ENCODE data around the gene NEURL2.

DNA sequence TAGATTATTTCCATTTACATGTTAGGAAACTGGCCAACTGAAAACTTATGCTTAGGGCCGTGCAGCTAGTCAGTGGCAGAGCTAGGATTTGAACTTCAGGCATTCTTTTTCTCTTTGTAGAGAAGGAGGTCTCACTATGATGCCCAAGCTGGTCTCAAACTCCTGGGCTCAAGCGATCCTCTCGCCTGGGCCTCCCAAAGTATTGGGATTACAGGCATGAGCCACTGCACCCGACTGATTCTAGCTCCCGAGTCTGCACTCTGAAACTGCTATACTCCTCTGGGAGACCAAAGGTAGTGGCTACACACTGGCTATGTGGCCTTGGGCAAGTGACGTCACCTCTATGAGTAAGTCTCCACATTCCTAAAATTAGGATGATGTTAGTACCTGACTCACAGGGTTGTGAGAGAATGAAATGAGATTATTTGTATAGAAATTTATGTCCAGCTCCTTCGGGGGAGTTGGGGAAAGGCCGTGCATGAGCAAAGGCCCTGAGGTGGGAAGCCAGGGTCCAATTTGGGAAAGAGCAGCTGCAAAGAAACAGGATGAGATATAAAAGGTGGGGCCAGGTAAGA lies 14.6 kb upstream of the NEURL2 start:
- TF ChIP-seq POLR2AphosphoS5 (IDR thresholded peaks at IDR 0.05) (no peak), POLR2A (IDR thresholded peaks at IDR 0.05) (no peak)

Data from spleen (tissue), 3 donors.